Epithelial cell of proximal tubule (primary cell): Measurements from ENCODE around the gene UBAC2. TPM values are rescaled to one million over a fixed set of nuclear protein-coding genes. Genes with fewer than 3 reads are reported as not detected.

Experiments used
- DNase-seq: peaks from one replicate; pipeline ENCODE4 v3.0.0-alpha.2; 2011; ENCODE audit warnings: low read depth
- H3K4me3 ChIP-seq: 2 replicates; pipeline ENCODE4 v1.5.1; 2011; ENCODE audit warnings: low read depth, mild to moderate bottlenecking, low read length
- total RNA-seq: library from RNA; depleted of rRNA; stranded (reverse); fragments of >200 nt; gene quantifications from 2 replicates; pipeline ENCODE4 v1.2.3, GENCODE V29; 2015
- TF ChIP-seq, protein P1 (sequence below): conservative IDR thresholded peaks from 2 replicates; pipeline ENCODE4 v1.5.1; 2012; ENCODE audit warnings: low read depth, mild to moderate bottlenecking, low read length

Gene UBAC2
- total RNA-seq, 1 donor from 2014 or later = 63.9 TPM

DNA sequence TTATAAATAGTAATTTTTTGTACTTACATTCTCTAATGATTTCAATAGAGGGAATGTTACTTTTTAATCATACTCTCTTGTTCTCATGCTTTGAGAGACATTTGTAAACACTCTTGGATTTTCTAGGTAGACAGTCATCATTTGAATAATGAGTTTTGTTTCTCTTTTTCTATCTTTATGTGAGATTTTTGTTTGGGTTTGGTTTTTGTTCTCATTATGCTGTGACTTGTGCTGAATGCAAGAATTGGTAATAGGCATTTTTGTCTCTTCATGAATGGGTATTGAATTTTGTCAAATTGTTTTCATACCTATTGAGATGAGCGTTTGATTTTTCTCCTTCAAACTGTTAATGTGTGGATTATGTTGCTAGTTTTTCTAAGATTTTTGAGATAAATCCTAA lies 163.3 kb downstream of the UBAC2 start:
- no peak overlapping the region for H3K4me3 ChIP-seq
- TF ChIP-seq, protein P1, sequence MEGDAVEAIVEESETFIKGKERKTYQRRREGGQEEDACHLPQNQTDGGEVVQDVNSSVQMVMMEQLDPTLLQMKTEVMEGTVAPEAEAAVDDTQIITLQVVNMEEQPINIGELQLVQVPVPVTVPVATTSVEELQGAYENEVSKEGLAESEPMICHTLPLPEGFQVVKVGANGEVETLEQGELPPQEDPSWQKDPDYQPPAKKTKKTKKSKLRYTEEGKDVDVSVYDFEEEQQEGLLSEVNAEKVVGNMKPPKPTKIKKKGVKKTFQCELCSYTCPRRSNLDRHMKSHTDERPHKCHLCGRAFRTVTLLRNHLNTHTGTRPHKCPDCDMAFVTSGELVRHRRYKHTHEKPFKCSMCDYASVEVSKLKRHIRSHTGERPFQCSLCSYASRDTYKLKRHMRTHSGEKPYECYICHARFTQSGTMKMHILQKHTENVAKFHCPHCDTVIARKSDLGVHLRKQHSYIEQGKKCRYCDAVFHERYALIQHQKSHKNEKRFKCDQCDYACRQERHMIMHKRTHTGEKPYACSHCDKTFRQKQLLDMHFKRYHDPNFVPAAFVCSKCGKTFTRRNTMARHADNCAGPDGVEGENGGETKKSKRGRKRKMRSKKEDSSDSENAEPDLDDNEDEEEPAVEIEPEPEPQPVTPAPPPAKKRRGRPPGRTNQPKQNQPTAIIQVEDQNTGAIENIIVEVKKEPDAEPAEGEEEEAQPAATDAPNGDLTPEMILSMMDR = no peak
- no peak for DNase-seq

DNA sequence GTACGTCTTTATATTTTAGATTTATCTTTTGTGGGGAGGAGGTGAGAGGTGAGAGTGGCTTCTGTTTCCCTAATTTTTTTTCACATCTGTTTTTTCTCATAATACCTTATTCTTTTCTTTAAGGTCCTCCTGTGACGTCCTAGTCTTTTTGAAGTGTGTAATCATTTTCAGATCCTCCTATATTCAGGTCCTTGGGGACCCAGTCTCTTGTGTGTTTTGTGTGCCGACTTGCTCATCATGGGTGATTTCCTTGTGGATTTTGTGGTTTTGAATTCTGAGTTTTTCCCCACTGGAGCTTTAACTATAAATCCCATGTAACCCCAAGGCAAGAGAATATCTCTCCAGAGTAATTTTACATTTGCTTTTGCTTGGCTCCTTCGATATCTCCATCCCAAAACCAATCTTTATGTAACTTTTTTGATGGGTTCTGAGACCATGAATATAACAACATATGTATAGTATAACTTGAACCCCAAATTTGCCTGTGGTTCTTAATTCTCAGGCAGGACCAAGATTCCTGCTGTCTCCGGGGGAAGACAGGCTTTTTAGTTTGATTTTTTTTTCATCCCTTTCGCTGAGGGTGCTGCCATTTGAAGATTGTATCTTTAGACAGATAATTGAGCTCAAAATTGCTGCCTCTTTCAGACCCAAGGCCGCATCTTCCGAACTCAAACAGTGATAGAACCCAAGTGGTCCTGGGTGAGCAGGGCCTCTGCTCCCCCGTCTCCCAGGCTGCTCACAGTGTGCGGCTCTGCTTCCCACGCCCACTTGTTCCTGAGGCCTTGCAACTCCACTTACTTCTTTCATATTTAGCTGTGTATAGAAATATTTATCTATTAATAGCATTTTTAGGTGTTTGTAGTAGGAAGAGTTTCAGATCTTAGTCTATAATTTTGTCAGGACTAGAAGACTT lies 165.7 kb downstream of the UBAC2 start:
- no peak overlapping the region for H3K4me3 ChIP-seq
- no peak for DNase-seq
- TF ChIP-seq, protein P1 = no peak

DNA sequence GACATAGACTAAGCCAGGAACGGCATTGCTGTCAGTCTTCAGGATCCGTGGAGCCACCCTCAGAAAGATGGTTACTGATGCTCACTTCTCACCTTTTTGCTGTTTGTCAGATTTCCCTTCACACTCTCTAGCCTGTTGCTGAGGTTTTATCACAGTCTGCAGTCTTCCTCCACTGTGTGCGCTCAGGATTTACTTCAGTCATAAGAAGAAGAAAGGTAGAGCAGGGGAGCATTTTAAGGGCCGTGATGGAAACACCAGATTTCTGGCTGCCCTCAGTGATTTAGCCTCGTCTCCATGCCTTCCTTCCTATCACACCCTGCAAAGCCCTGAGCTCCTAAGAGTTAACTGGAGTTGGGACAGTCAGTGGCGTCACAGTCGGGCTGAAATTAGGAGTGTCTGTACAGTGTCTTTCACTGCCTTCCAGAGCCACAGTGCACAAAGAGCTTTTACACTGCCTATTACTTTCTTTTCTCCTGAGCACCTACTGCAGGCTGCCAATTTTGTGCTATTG lies 166.5 kb downstream of the UBAC2 start:
- TF ChIP-seq, protein P1 = no peak
- no peak for DNase-seq
- H3K4me3 ChIP-seq = no peak overlapping the region

DNA sequence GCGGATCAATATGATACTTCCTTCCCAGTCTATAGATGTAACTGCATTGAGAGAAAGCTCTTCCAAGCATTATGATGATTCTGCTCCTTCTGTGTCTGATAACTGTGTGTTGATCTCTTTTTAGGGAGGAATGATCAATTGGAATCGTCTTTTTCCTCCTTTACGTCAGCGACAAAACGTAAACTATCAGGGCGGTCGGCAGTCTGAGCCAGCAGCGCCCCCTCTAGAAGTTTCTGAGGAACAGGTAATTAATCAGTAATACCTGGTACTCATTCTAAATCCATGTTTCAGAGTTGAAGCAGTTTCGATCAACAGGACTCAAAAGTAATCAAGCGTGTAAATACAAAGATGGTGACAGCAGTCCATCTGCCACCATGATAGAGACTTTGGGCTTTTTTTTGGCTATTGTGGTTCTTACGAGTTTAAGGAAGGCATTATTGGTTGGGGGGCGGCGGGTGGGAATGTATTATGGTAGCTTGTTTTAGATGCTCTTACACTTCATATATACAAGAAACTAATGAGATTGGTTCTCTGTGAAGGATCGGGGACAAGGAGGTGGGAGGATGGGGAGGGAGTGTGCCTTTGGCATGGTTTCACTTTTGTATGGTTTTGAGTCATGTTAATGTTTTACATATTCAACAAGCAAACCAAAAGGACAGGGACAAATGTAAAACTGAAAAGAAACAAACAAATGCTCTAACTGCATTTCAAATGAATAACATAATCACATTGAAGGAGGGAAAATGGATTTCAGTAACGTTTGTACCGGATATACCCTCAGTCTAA lies 167.2 kb downstream of the UBAC2 start:
- TF ChIP-seq, protein P1 = peak; percentile 19
- H3K4me3 ChIP-seq = no peak overlapping the region
- no peak for DNase-seq

DNA sequence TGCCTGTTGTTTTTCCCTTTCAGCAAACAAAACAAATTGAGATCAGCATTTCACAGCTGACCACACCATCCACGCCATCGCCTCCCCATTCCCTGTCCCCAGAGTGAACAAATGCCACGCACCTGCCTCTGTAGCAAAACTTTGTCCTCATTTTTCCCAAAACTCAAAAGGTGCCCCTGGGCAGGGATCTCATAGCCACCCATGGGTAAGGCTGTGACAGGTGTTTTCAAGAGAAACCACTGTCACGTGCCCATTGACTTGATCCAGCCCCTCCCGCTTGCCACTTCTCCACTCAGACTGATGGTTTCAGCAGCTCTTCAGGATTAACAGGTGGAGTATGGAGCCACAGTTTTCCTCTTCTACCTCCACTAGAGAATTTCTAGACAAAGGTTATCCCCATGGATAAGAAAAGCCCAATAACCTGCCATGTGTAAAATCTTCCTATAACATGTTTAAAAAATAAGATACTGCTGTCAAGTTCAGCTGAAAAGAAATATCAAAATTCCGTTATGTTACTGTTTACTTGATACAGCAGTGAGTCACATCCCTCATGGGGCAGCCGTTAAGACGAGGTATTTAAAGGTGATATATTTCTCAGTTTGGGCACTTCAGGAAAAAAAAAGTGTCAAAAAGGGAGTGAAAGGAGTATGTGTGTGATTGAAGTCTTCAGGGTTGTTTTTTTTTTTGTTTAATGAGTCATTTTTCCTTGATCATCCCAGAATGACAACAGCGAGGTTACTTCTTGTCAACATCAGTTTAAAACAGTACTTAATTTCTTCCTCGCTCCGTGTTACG lies 170.0 kb downstream of the UBAC2 start:
- TF ChIP-seq, protein P1 = no peak
- DNase-seq = no peak
- no peak overlapping the region for H3K4me3 ChIP-seq

DNA sequence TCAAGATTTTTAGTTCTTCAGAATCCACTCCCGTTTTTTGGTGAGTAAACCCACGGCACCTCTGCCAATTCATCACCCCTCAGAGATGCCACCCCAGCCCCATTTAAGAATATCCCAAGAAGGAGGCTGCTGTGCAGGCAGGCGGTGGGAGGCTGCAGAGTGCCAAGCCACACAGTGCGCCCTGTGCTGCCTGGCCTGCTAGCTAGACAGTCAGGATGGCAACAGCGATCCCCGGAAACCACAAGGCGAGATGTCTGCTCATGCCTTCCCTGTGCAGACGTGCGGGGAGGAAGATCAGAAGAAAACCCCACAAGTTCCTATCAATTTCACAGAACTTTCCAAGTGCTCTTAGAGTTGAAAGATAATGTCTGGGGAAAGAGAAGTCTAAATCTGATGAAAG lies 171.3 kb downstream of the UBAC2 start:
- no peak for DNase-seq
- TF ChIP-seq, protein P1 = no peak
- H3K4me3 ChIP-seq = no peak overlapping the region
